GM18508 (cell line): ENCODE measurements around the gene MARS1.

Source experiments
- ATAC-seq: cut with Tn5 transposase; IDR thresholded peaks from one replicate; pipeline ENCODE4 v1.9.1; 2021; ENCODE audit warnings: moderate number of reproducible peaks; ENCODE audit not compliant: insufficient read depth, unreplicated experiment

The MARS1 gene

DNA sequence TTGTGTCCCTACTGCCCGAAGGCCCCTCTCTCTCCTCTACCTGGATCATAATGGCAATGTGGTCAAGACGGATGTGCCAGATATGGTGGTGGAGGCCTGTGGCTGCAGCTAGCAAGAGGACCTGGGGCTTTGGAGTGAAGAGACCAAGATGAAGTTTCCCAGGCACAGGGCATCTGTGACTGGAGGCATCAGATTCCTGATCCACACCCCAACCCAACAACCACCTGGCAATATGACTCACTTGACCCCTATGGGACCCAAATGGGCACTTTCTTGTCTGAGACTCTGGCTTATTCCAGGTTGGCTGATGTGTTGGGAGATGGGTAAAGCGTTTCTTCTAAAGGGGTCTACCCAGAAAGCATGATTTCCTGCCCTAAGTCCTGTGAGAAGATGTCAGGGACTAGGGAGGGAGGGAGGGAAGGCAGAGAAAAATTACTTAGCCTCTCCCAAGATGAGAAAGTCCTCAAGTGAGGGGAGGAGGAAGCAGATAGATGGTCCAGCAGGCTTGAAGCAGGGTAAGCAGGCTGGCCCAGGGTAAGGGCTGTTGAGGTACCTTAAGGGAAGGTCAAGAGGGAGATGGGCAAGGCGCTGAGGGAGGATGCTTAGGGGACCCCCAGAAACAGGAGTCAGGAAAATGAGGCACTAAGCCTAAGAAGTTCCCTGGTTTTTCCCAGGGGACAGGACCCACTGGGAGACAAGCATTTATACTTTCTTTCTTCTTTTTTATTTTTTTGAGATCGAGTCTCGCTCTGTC is 31.0 kb upstream of the MARS1 start:
- ATAC-seq, result no peak

- no peak for ATAC-seq
Measured at GRCh38 chr12:57458665-57459054, 29.2 kb upstream of the MARS1 start.

- ATAC-seq, result no peak
Measured at GRCh38 chr12:57459055-57459749, 28.7 kb upstream of the MARS1 start.

DNA sequence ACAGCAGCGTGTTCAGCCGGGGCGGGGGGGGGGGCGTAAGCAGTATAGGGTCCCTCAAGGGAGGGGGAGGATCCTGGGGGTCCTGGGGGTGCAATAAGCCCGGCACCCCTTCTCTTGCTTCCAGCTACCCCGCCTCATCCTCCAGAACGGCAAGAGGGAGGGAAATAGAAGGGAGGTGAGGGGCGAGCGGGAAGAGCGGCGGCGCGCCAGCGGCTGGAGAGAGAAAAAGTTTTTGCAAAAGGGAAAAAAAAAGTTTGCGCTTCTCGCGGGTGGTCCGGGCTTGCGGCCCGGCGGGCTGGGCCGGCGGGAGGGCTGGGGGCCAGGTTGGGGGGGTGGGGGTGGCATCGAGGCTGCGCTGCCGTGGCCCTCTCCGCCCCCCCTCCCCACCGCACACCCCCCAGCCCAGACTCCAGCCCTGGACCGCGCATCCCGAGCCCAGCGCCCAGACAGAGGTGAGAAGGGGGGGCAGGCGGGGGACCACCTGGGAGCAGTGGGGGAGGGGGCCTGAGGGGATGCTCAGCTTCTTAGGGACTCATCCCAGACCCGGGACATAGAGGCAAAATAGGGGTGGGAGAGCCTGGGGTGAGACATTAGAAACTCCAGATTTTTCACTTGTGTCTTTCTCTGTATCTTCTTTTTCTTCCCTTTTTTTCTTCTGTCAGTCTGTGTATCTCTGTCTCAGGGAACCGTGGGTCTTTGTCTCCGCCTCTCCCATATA is 28.0 kb upstream of the MARS1 start, which contains the start of gene GLI1:
GLI1 (plus strand) TSS at position 36 of the 718 bp plus-strand sequence. CDS start 3,907 bp downstream, outside the sequence.
- no peak for ATAC-seq

GRCh38 chr12:57460468-57460784 is 27.4 kb upstream of the MARS1 start:
- no peak for ATAC-seq

- ATAC-seq, result no peak
Measured at GRCh38 chr12:57460841-57461275, 27.0 kb upstream of the MARS1 start.

DNA sequence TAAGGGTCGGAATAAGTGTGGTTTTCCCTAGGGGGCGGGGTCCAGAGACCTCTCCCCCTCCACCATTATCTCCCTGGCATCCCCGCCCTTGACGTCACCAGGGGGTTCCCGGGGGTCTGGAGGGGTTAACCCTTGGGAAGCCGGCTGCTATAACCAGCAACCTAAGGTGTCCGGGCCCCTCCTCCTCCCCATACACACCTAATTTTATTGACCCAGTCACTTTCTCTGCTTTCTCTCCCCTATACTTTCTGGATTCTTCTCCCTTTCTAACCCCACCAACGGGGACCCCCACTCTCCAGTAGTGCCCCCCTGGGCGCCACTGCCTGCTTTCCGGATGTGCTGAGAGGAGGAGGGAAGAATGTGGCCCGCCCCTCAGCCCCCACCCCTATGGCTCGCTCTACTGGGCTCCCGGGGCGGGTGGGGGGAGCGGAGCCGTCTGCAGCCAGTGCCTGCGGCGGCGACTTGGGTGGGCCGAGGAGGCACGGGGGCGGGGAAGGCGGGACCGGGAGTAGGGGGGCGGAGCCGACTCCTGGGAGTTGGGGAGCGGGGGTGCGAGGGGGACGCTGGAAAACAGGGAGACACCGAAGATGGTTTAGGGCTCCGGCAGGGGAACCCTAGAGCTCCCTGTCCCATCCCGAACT is 26.5 kb upstream of the MARS1 start:
- ATAC-seq, result no peak

GRCh38 chr12:57461917-57462250 is 26.0 kb upstream of the MARS1 start:
- ATAC-seq, result no peak

DNA sequence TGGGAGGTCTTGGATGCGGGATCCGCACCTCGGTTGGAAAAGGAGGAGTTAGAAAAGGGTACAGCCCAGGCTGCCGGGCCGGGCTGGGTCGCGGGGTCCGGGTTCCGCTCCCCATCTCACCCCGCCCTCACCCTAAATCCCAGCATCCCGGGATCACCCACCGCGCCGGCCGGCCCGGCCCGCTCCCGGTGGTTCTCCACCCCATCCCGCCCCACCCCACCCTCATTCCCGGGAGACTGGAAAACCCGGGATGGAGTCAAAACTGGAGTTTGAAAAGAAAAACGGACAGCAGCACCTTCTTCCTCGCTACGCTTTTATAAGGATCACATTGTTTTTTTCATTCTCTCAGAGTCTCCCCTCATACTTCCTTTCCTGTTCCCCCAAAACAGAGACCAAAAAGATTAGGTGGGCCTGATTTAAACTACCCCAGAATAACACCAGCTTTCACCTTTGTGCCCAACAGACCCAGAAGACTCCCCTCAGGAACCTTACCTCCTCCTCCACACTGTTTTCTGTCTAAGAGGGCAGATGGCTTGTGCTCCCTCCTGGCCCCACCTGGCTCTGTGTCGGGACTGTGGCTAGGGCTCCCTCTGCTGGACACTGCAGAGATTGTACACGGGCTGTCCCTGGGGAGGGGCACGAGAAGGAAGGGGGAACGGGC is 25.5 kb upstream of the MARS1 start:
- peak; percentile 54 for ATAC-seq

DNA sequence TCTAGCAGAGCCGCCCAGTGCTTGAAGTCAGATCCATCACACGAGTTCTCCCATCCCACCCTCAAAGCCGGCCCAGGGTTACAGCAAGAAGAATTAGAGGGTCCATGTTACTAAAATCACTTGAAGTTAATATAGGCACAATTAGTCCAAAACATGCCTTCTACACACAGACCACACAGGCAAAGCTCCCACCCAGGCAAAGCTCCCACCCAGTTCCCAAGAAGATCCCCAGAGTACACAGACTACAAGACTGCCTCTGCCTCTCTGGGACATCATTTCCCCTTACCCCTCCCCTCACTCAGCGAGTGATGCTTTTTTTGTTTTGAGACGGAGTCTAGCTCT is 25.0 kb upstream of the MARS1 start:
- ATAC-seq, result no peak

GRCh38 chr12:57464569-57464968 is 23.3 kb upstream of the MARS1 start:
- no peak for ATAC-seq

- ATAC-seq, result no peak
Measured at GRCh38 chr12:57465030-57465746, 22.7 kb upstream of the MARS1 start.

GRCh38 chr12:57465747-57466505 is 21.9 kb upstream of the MARS1 start:
- ATAC-seq, result no peak

DNA sequence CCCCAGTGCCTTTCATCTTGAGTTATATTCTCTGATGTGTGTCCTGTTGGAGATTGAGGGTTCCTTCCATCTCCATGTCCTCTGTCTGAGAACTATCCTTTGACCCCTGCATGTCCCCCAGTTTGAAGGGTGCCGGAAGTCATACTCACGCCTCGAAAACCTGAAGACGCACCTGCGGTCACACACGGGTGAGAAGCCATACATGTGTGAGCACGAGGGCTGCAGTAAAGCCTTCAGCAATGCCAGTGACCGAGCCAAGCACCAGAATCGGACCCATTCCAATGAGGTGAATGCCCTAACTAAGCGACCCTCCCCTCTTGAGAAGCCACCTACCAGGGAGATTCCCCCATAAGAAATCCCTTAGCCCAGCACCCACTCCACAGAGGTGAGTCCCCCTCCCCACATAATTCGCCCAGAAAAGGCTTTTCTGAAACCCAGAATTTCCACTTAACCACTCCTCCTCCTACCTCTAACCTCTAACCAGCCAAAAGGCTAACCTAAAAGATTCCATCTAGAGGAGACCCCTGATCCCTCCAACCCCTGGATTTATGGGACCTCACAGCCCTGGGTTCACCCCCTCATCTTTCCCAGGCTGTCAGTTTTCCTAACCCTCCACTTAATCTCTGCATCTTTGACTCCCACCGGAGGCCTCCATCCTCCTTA is 20.5 kb upstream of the MARS1 start:
- ATAC-seq, result no peak

DNA sequence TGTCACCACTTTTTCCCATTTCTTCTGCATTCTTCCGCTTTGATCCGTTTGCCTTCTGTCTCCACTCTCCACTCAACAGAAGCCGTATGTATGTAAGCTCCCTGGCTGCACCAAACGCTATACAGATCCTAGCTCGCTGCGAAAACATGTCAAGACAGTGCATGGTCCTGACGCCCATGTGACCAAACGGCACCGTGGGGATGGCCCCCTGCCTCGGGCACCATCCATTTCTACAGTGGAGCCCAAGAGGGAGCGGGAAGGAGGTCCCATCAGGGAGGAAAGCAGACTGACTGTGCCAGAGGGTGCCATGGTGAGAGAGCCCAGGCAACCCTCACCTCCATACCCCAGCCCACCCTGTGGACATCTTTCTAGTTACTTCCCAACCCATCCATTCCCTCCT is 20.0 kb upstream of the MARS1 start:
- ATAC-seq, result no peak

DNA sequence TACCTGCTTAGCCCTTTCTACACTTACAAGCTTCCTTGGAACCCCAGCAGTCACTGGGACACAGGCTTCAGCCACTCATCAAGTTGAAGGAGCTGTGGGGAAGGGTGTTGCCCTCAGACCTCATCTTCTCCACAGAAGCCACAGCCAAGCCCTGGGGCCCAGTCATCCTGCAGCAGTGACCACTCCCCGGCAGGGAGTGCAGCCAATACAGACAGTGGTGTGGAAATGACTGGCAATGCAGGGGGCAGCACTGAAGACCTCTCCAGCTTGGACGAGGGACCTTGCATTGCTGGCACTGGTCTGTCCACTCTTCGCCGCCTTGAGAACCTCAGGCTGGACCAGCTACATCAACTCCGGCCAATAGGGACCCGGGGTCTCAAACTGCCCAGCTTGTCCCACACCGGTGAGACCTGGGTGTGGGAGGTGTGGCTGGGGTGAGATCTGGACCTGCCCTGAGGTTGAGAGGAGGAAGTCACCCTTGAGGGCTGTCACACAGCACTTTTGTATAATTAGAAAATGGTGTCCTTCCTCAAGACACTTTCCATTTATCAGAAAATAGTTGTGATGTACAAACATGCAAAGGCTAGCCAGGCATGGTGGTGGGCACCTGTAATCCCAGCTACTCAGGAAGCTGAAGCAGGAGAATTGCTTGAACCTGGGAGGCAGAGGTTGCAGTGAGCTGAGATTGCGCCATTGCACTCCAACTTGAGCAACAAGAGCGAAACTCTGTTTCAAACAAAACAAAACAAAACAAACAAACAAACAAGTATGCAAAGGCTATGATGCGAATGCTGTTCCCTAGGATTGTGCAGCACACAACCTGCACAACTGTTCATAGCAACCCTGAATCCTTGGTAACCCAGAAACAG is 18.3 kb upstream of the MARS1 start:
- ATAC-seq, result no peak

GRCh38 chr12:57470286-57470969 is 17.4 kb upstream of the MARS1 start:
- no peak for ATAC-seq
